Neuron (in vitro differentiated cells): ENCODE results near the gene ASPSCR1.

ENCODE experiments used
- H2AFZ ChIP-seq: one replicate; pipeline ENCODE4 v1.6.1; 2013; ENCODE audit warnings: low read depth, mild to moderate bottlenecking, inconsistent platforms, low read length, moderate library complexity
- H3K27me3 ChIP-seq: one replicate; pipeline ENCODE4 v1.6.1; 2013; ENCODE audit warnings: low read length; ENCODE audit not compliant: insufficient read depth
- H3K36me3 ChIP-seq: one replicate; pipeline ENCODE4 v1.6.1; 2013; ENCODE audit warnings: low read length; ENCODE audit not compliant: insufficient read depth
- H3K4me1 ChIP-seq: one replicate; pipeline ENCODE4 v1.6.1; 2013; ENCODE audit warnings: low read length; ENCODE audit not compliant: insufficient read depth
- H3K4me3 ChIP-seq: 2 replicates; pipeline ENCODE4 v1.5.1; 2013; ENCODE audit warnings: mild to moderate bottlenecking, low read length, moderate library complexity
- H3K9me3 ChIP-seq: one replicate; pipeline ENCODE4 v1.6.1; 2013; ENCODE audit warnings: low read length

ASPSCR1 gene

DNA sequence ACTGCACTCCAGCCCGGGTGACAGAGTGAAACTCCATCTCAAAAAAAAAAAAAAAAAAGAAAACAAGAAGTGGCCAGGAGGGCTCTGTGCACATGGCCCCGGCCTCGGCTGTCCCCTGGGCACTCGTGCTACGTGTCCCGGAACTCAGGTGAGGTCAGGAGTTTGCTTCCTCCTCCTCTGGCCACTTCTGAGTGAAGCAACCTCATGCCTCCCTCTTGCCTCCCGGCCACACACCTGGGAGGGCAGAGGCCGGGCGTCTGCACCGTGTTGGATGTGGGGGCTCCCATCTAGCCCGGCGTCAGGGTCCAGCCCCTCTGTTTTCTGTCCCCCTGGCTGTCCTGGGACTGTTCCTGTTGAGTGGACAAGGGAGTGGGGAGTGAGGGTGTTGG, 22.2 kb downstream of the ASPSCR1 start:
- Histone ChIP-seq H3K4me1 (peaks cover 14% of the 10 kb centered on the region), H3K4me3 (no peak overlapping the region), H3K27me3 (no peaks in the 10 kb centered on the region), H3K9me3 (no peaks in the 10 kb centered on the region), H2AFZ (no peak overlapping the region), H3K36me3 (peaks cover 5% of the 10 kb centered on the region)

DNA sequence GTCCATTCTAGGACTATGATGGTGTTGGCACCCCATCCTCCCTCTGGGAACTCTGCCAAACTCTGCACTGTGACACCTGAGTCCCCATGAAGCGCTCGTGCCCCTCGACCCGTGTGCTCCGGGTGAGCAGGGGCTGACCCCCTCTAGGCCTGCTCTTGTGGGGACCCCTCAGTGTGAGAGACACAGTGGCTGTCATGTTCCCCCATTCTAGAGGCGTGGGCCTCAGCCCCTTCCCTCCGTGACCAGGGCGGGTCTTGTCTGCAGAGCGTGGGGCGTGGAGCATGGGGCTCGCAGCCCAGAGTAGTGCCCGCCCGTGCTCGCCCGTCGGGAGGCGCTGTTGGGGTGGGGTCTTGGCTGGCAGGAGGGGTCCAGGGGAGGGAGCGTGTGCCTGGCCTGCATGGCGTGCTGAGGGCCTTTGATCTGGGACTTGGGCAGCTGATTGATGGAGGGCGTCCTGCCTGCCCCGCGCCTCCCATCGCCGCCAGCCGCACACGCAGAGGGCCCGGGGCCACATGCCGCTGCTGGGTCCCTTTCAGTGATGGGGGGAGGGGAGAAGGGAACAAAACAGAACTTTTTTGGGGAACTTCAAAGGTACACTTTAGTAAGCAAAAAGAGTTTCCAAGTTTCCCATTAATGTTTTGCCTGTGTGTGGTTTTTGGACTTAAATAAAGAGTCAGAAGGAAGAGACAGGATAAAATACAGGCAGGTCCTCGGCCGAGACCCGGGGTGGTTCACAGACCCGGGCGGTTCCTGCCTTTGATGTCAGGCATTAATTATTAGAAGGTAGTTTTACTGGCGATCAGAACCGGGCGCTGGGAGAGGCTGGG, 22.8 kb downstream of the ASPSCR1 start:
- H3K4me1 ChIP-seq, result peaks cover 13% of the 10 kb centered on the region
- no peak overlapping the region for H2AFZ ChIP-seq
- H3K27me3 ChIP-seq, result no peaks in the 10 kb centered on the region
- no peaks in the 10 kb centered on the region for H3K9me3 ChIP-seq
- no peak overlapping the region for H3K4me3 ChIP-seq
- H3K36me3 ChIP-seq, result peaks cover 5% of the 10 kb centered on the region

DNA sequence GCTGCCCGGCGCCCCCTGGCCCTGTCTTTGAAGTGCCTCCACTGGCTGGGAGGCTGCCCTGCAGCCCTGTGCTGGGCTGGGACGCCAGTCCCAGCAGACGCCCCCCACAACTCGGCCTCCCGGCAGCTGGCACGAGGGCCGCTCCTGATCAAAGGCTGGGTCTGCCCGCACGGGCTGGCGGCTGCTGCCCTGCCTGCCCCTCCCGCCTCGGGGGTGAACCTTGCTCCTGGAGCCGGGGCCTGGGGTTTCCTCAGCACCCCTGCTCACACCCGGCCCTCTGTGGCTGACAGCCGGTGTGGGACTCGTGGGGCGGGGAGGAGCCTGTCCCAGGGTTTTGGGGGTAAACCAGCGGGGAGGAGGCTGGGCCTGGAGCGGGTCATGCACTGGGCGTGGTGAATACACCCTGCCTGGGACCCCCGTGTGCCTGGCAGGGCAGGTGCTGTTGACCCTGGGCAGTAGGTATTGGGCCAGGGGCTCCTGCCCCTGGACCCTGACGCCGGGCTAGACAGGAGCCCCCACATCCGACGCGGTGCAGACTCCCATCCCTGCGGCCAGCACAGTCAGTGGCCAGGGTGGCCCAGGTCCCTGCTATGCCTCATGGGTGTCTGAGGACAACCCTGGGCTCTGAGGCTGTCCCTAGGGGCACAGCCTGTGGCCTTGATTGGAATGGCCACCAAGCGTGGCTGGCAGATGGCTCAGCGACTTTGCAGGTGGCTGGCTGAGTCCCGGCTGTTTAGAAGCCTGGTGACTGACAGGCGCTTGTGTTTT, 23.6 kb downstream of the ASPSCR1 start:
- Histone ChIP-seq H2AFZ (no peak overlapping the region), H3K9me3 (no peaks in the 10 kb centered on the region), H3K4me3 (no peak overlapping the region), H3K4me1 (peaks cover 10% of the 10 kb centered on the region), H3K27me3 (no peaks in the 10 kb centered on the region), H3K36me3 (peaks cover 5% of the 10 kb centered on the region)

DNA sequence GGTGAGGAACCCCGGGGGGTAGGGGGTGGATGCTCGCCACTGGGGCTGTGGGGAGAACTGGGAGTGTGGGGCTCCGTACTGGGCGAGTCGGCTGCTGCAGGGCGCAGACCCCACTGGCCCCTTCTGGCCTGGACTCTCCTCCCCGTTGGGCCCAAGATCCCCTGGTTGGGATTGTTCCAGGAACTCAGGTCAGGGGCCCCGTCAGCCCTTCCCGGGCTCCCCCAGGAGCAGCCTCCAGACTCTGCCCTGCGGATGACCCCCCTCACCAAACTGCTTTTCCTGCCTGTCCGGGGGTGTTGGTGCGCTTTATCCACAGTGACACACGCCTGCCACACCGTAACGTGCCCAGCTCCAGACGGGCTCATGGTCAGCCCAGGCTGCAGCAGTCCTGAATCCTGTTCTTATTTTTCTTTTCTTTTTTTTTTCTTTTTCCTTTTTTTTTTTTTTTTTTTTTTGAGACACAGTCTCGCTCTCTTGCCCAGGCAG, 24.2 kb downstream of the ASPSCR1 start:
- Histone ChIP-seq H3K9me3 (no peaks in the 10 kb centered on the region), H3K27me3 (no peaks in the 10 kb centered on the region), H3K36me3 (peaks cover 5% of the 10 kb centered on the region), H3K4me1 (peaks cover 10% of the 10 kb centered on the region), H3K4me3 (no peak overlapping the region), H2AFZ (no peak overlapping the region)

DNA sequence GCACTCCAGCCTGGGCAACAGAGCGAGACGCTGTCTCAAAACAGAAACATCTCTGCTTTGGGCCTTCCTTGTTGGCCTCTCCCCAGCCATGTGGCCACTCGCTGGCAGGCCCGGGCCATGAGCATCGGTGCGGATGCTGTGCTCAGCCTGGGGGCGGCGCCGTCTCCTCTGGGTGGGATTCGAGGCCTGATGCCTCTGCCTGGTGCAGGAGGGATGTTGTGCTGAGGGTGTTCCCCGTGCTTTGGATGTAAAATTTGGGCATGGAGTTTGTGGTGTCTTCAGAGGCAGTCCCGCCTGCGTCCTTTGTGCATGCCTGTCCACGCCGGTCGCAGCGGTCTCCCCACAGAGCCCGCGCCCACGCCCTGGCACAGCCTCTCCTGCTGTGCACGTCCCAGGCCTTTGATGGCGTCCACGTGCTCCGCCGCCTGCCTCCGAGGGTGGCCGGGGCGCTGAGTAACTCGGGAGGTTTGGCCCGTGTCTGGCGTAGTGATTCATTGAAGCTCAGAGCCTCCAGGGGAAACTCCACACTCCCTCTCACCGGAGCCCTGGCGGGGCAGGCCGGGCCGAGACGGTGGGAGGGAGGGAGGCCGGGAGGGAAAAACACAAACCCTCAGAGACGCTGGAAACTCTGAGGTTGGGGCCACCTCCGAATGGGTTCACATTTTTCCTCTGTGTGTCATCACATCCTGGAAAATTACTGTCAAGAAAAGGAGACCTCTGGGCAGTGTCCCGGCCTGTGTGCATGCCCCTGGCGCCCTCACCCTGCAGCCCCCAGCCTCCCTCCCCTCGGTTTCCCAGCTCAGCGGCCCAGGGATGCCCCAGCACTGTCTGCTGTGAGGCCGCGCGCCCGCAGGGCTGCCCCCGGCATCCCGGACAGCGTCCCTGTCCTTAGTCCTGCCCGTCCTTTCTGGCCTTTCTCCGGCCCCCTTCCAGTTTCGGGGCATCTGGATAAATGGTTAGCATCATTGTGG, 26.3 kb downstream of the ASPSCR1 start:
- Histone ChIP-seq H3K9me3 (no peaks in the 10 kb centered on the region), H3K4me1 (peaks cover 10% of the 10 kb centered on the region), H3K36me3 (no peaks in the 10 kb centered on the region), H3K27me3 (no peaks in the 10 kb centered on the region), H2AFZ (no peak overlapping the region), H3K4me3 (no peak overlapping the region)

DNA sequence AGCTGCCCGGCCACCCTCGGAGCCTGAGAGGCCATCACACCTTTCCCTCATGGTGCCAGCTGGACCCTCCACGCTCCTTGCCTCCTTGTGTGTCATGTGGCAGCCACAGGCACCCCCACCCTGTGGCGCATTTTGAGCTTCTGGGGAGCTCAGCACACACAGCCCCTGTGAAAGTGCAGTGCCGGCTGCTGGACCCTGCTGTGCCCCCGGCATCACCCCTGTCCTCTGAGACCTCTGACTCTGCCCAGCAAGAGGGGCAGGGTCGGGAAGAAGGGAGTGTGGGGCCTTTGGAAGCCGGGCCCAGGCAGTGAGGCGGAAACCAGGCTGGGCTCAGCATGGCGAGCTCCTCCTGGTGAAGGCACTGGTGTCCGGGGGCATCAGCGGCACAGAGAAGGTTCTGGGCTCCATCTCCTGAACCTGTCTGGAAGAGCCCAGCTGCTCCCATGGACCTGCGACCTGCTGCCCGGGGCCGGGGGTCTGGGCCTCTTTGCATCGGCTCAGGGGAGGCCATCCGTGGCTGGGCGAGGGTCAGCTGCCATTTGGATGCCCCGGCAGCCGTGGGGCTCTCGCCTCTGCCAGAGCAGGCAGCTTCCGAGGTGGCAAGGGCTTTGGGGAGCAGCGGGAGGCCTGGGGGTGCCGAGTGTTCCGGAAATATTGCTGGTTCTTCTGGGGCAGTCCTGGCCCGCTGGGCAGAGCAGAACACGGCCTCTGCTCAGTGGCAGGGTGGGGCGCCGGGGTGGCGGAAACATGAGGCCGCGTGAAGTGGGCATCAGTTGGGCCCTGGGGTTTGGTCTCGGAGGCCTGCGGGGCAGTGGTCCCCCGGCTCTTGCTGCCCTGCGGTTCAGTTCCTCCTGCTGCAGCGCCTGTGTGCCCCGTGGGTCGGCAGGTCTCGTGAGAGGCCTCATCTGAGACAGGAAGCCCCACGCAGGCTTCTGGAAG, 27.4 kb downstream of the ASPSCR1 start:
- no peaks in the 10 kb centered on the region for H3K36me3 ChIP-seq
- no peak overlapping the region for H2AFZ ChIP-seq
- H3K4me3 ChIP-seq, result no peak overlapping the region
- peaks cover 10% of the 10 kb centered on the region for H3K4me1 ChIP-seq
- H3K9me3 ChIP-seq, result no peaks in the 10 kb centered on the region
- H3K27me3 ChIP-seq, result no peaks in the 10 kb centered on the region

DNA sequence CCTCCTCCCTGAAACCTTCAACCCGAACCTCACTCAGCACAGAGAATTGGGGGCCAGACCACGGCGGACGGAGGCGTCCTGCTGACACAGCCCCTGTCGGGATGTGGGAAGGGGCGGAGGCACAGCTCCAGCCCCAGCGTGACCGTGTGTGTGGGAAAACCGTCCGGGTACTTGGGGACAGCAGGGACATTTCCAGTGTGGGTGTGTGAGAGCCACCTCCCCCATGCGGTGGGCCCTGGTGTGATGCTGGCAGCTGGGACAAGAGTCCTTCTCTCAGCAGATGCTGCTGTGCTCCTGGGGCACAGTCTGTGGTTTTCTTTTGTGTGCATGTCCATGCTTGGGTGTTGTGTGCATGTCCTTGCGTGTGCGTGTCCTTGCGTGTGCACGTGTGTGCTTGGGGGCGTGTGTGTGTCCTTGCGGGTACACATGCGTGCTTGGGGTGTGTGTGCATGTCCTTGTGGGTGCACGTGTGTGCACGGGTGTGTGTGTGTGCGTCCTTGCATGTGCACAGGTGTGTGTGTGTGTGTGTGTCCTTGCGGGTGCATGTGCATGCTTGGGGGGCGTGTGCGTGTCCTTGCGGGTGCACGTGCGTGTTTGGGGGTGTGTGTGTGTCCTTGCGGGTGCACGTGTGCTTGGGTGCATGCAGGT, 28.4 kb downstream of the ASPSCR1 start:
- Histone ChIP-seq H2AFZ (no peak overlapping the region), H3K27me3 (no peaks in the 10 kb centered on the region), H3K4me1 (peaks cover 10% of the 10 kb centered on the region), H3K4me3 (no peak overlapping the region), H3K9me3 (no peaks in the 10 kb centered on the region), H3K36me3 (no peaks in the 10 kb centered on the region)

DNA sequence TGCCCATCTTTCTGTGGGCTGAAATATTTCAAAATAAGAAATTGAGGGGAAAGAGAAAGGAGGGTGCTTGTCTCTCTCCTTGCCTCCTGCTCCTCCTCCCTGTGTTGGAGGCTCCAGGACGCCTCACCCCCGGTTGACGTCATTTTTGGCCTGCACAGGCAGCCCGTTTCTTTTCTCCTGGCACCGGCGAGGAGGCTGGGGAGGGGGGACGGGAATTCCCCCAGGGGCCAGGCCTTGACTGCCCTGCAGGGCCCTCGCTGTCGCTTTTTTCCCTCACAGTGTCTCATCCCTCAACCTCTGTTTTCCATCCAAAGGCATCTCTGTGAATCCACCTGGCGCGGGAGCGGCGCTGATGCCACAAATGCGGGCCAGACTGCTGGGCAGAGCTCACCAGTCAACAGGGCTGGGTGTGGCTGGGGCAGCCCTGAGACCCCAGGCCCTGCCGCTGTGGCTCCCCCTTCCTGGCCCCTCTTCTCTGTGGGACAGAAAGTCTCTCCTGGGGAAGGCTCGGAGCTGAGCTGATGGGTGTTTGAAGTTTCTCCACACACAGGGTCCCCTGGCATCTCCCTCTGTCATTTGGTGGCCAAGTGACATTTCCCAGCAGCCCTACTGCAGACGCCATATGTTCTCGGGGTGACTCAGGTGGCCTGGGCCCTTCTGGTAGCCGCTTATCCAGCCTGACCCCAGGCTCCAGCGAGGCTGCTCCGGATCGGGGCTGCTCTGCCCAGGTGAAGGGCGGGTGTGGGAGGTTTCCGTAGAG, 29.2 kb downstream of the ASPSCR1 start:
- no peak overlapping the region for H3K4me3 ChIP-seq
- peaks cover 10% of the 10 kb centered on the region for H3K4me1 ChIP-seq
- no peaks in the 10 kb centered on the region for H3K27me3 ChIP-seq
- no peak overlapping the region for H2AFZ ChIP-seq
- no peaks in the 10 kb centered on the region for H3K9me3 ChIP-seq
- peaks cover 3% of the 10 kb centered on the region for H3K36me3 ChIP-seq

DNA sequence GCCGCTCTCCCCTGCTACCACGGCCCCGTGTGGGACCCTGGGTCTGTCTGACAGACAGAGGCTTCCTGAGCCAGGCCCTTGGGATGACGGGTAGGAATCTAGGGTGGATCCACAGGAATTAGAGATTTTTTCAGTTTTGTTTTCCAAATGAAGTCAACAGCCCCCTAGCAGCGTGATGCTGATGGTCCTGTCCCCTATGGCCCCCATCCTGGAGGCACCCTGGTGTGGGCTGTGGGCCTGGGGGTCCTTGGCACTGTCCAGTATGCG, 29.7 kb downstream of the ASPSCR1 start:
- no peaks in the 10 kb centered on the region for H3K27me3 ChIP-seq
- no peak overlapping the region for H3K4me3 ChIP-seq
- peaks cover 10% of the 10 kb centered on the region for H3K4me1 ChIP-seq
- H3K36me3 ChIP-seq, result peaks cover 5% of the 10 kb centered on the region
- no peaks in the 10 kb centered on the region for H3K9me3 ChIP-seq
- H2AFZ ChIP-seq, result no peak overlapping the region

DNA sequence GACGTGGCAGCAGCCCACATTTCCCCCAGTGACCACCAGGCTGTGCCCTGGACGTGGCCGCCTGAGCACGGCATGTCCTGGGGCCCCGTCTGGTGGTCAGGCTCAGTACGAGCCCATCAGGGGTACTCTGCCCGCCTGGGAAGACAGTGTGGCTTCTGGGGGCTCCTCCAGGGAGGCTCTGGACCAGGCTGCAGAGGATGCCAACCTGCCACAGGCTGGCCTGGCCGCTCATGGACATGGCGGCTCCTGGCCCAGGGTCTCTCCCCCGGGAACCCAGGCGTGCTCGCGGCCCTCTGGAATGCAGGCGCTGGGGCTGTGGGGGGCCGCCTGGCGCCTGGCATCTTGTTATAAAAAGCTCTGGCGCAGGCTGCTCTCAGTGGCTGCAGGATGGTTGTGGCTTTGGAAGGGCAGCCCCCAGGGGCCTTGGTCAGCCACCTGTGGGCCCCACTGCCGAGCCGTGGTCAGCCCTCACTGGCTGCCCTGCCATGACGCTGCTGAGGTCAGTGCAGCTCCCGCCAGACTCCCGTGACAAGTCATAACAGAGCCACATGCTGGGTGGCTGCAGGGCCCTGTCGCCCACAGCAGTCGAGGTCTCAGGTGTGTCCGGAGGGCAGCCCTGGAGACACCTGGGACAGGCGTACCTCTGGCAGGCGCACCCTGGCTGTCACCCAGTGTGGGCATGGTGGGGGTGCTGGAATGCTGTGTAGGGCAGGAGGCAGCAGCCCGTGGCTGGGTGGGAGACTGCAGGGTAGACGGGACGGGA, 30.2 kb downstream of the ASPSCR1 start:
- no peaks in the 10 kb centered on the region for H3K27me3 ChIP-seq
- H3K36me3 ChIP-seq, result peaks cover 5% of the 10 kb centered on the region
- H3K9me3 ChIP-seq, result no peaks in the 10 kb centered on the region
- peaks cover 15% of the 10 kb centered on the region for H3K4me1 ChIP-seq
- no peak overlapping the region for H2AFZ ChIP-seq
- no peak overlapping the region for H3K4me3 ChIP-seq
